Activated naive CD4-positive, alpha-beta T cell treated with anti-CD3 and anti-CD28 coated beads for 36 hours (primary cell): ENCODE data around the gene PRPF18. TPM values are rescaled to one million over a fixed set of nuclear protein-coding genes. Genes with fewer than 3 reads are reported as not detected.
"Not testable (repeated sequence)": the region's sequence is repeated elsewhere in the genome, so short reads cannot be mapped to it uniquely, and the experiment has no call there.

Source experiments
- CTCF ChIA-PET: fragments of 350-600 bp; sonication (Branson Sonifier 250); formaldehyde crosslinking; loops from one replicate; lab custom pipeline; 2021; ENCODE audit warnings: antibody characterized with exemption; lab: Charles Lee
- DNase-seq: peaks from one replicate; pipeline ENCODE4 v3.0.0-alpha.2; 2020
- H3K27ac Mint-ChIP-seq: one replicate; pipeline ENCODE4 v1.8.0; 2021; ENCODE audit warnings: mild to moderate bottlenecking, mixed read lengths
- H3K27me3 Mint-ChIP-seq: one replicate; pipeline ENCODE4 v1.8.0; 2021; ENCODE audit warnings: low read depth, mixed read lengths
- H3K36me3 Mint-ChIP-seq: one replicate; pipeline ENCODE4 v1.8.0; 2021; ENCODE audit warnings: low read depth, mixed read lengths
- H3K4me1 Mint-ChIP-seq: one replicate; pipeline ENCODE4 v1.8.0; 2021; ENCODE audit warnings: low read depth, mixed read lengths
- H3K4me3 Mint-ChIP-seq: one replicate; pipeline ENCODE4 v1.8.0; 2021; ENCODE audit warnings: mild to moderate bottlenecking, moderate library complexity, mixed read lengths
- H3K9me3 Mint-ChIP-seq: one replicate; pipeline ENCODE4 v1.8.0; 2021; ENCODE audit warnings: mixed read lengths
- intact Hi-C: fragments of 100-400 bp; cut with micrococcal nuclease; formaldehyde crosslinking; loops from one replicate; pipeline ENCODE4 v1.15.1; 2023
- total RNA-seq, 2 experiments: library from RNA; stranded (reverse); gene quantifications; one replicate each; pipeline ENCODE4 v1.2.3, GENCODE V29; 2021

PRPF18 gene, protein sequence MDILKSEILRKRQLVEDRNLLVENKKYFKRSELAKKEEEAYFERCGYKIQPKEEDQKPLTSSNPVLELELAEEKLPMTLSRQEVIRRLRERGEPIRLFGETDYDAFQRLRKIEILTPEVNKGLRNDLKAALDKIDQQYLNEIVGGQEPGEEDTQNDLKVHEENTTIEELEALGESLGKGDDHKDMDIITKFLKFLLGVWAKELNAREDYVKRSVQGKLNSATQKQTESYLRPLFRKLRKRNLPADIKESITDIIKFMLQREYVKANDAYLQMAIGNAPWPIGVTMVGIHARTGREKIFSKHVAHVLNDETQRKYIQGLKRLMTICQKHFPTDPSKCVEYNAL
- 10 to 100 TPM; 20.2 to 20.8 TPM for total RNA-seq

DNA sequence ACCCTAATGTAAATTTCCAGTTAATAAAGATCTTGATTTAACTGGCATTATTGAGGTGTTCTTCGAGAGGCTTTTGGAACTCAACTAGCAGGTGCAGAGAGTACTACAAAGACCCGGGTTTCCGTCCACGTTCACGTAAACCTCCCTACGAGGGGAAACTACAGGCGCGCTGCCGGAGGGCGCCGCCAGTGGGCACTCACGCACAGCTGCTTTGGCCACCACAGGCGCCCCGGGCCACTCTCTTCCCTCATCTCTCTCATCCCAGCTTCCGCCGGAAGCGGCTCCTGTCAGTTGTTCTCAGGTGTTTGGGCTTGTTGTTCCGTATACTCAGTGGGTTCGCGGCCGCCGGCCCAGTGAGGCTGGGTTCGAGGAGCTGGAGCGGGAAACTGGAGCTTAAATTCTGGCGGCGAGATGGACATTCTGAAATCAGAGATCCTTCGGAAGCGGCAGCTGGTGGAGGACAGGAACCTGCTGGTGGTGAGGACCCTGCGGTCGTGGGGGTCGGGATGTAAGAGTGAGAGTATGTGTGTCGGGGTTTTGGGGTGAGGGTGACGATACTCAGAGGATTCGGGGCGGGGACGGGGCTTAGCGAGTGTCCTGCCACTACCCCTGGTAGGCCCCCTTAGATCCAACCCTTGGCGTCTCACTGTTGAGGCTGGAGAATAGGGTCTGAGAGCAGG lies at the start of gene PRPF18:
Gene PRPF18, plus strand, starts transcription at position 290 of the 680 bp plus-strand sequence. Its CDS starts 122 bp downstream, at position 412.
- DNase-seq, result peak; percentile 96
- Mint-ChIP-seq H3K4me3 (peak within 1 kb of the TSS; percentile 99), H3K4me1 (peaks cover 27% of the 10 kb centered on the region), H3K9me3 (no peaks in the 10 kb centered on the region), H3K27ac (peak within 1 kb of the TSS; percentile 87), H3K27me3 (peaks cover 2% of the 10 kb centered on the region), H3K36me3 (peaks cover 6% of the 10 kb centered on the region)
- intact Hi-C loops, result loop anchor here (1.0 to 5.0 kb wide), 8 partner anchors 30 to 598 kb away; partner anchors contain the start of genes BEND7, MCM10 and SEPHS1
- CTCF ChIA-PET, result interaction anchor here (0.6 to 1.6 kb wide), 3 partner anchors 13 to 124 kb away, joined by 3 to 5 read pairs (median 3); no protein-coding TSS in a partner anchor

DNA sequence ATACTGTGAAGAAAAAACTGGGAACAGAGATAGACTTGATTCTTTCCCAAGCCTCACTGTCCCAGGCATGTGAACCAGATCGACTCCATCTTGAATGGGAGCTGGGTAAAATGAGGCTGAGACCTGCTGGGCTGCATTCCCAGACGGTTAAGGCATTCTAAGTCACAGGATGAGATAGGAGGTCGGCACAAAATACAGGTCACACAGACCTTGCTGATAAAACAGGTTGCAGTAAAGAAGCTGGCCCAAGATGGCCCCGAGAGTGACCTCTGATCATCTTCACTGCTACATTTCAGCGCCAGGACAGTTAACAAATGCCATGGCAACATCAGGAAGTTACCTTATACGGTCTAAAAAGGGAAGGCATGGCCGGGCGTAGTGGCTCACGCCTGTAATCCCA lies 48.8 kb upstream of the PRPF18 start:
- H3K36me3 Mint-ChIP-seq, H3K9me3 Mint-ChIP-seq, H3K4me3 Mint-ChIP-seq, DNase-seq, H3K4me1 Mint-ChIP-seq, H3K27ac Mint-ChIP-seq: not testable (repeated sequence)
- CTCF ChIA-PET, result interaction anchor here (0.6 to 2.3 kb wide), 4 partner anchors 11 to 251 kb away, joined by 3 to 30 read pairs (median 8); no protein-coding TSS in a partner anchor
- intact Hi-C loops, result loop anchor here (2.0 kb wide), 1 partner anchor 377 kb away; the partner anchor contains the start of gene MCM10
- H3K27me3 Mint-ChIP-seq, result peaks cover 46% of the 10 kb centered on the region

DNA sequence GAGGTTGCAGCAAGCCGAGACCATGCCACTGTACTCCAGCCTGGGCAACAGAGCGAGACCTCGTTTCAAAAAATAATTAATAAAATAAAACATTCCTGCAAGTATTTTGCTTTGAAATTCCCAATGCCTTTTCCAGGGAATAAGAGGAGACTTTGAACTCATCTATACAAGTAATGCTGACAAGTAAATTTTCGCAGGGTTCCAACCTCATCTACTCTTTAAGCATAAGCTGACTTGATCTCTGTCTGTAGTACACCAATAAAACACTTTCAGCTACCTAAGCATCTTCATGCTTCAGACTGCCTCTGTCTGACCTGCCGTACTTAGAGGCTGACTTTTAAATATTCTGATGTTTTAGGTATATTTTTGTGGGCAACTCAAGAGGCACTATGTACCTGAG lies 44.2 kb upstream of the PRPF18 start:
- Mint-ChIP-seq H3K27me3 (peaks cover 39% of the 10 kb centered on the region), H3K4me3 (no peak overlapping the region), H3K27ac (no peak overlapping the region), H3K36me3 (no peaks in the 10 kb centered on the region), H3K4me1 (no peaks in the 10 kb centered on the region), H3K9me3 (no peaks in the 10 kb centered on the region)
- intact Hi-C loops, result no loop called here
- CTCF ChIA-PET, result no interaction called here
- DNase-seq, result no peak

DNA sequence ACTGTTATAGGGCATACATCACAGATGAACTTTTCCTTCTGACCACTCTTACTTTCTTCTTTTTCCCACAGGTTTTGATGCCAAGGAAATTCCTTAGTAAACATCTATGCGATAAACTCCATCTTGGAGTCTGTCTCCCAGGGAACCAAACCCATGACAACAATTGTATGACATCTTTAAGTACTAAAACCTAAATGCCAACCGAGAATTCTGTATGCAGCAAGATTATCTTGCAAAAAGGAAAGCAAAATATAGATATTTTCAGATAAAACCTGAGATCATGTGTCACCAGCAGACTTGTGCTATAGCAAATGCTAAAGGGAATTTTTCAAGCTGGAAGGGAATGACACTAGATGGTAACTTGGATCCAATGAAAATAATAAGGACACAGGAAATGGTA lies 36.0 kb upstream of the PRPF18 start:
- Mint-ChIP-seq H3K9me3 (peaks cover 14% of the 10 kb centered on the region), H3K27me3 (peaks cover 18% of the 10 kb centered on the region), H3K36me3 (no peaks in the 10 kb centered on the region), H3K4me1 (no peaks in the 10 kb centered on the region), H3K4me3 (no peak overlapping the region), H3K27ac (no peak overlapping the region)
- no peak for DNase-seq
- intact Hi-C loops, result no loop called here
- CTCF ChIA-PET, result no interaction called here

DNA sequence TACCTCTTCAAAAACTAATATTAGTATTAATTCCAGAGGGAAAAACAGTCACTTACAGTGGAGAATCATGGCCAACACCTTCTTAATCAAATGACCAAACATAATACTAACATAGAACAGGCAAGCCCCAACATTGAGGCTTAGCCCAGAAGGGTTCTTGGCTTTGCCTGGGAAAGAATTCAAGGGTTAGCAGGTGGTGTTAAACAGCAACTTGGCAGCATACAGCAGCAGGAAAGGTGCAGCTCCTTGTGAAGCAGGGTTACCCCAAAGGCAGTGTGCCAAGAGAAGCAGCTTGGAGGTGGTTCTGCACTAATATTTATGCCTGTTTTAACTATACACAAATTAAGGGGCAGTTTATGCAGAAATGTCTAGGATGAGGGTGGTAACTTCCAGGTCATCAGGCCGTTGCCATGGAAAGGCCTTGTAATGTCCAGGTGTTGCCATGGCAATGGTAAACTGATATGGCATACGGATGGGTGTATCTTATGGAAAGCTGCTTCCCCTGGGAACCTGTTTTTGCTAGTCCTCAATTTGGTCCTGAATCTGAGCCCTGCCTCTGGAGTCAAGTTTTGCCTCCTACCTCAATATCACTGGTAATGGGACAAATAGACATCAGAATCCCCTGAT lies 30.8 kb upstream of the PRPF18 start:
- Mint-ChIP-seq H3K36me3 (no peaks in the 10 kb centered on the region), H3K27me3 (no peaks in the 10 kb centered on the region), H3K27ac (no peak overlapping the region), H3K4me3 (no peak overlapping the region), H3K4me1 (peaks cover 6% of the 10 kb centered on the region), H3K9me3 (peaks cover 3% of the 10 kb centered on the region)
- intact Hi-C loops, result no loop called here
- CTCF ChIA-PET, result no interaction called here
- no peak for DNase-seq

DNA sequence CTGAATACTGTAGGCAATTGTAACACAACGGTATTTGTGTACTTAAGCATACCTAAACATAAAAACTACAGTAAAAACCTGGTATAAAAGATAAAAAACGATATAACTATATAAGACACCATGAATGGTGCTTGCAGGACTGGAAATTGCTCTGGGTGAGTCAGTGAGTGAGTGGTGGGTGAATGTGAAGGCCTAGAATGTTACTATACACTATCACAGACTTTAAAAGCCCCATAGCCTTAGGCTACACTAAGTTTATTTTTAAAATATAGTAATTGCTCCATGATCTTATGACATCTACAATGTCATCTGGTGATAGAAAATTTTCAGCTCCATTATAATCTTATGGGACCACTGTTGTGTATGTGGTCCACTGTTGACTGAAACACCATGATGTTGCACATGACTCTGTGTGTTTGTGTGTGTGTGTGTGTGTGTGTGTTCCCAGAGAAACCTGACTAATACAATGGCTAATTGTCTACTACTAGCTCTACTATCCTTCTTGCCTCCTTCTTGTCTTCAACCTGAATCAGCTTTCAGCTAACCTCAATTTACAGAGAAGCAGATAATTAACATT lies 27.6 kb upstream of the PRPF18 start:
- H3K27me3 Mint-ChIP-seq, result no peaks in the 10 kb centered on the region
- H3K27ac Mint-ChIP-seq, result no peak overlapping the region
- no peaks in the 10 kb centered on the region for H3K36me3 Mint-ChIP-seq
- H3K4me1 Mint-ChIP-seq, result peaks cover 6% of the 10 kb centered on the region
- intact Hi-C loops, result no loop called here
- DNase-seq, result no peak
- H3K9me3 Mint-ChIP-seq, result no peaks in the 10 kb centered on the region
- CTCF ChIA-PET, result no interaction called here
- no peak overlapping the region for H3K4me3 Mint-ChIP-seq

DNA sequence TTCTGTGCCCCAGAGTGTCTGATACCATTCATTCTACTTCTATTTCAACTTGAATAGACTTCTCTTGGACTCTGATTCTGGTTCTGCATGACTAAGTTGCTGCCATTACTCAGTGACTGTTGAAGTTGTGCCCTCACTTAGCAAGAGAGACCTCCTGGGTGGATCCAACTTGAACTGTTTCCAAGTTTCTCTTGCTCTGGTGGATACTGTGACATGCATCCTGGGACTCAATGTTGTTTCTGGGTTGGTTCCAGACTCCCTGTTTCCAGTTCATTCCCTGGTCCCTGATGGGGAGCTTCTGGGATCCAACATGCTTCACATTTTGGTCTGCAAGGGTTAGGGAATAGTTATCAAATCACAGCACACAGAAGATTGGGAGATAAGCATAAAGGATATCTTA lies 26.2 kb upstream of the PRPF18 start:
- H3K27me3 Mint-ChIP-seq, result no peaks in the 10 kb centered on the region
- peaks cover 6% of the 10 kb centered on the region for H3K4me1 Mint-ChIP-seq
- intact Hi-C loops, result no loop called here
- no peaks in the 10 kb centered on the region for H3K9me3 Mint-ChIP-seq
- no peaks in the 10 kb centered on the region for H3K36me3 Mint-ChIP-seq
- no peak for DNase-seq
- no peak overlapping the region for H3K27ac Mint-ChIP-seq
- CTCF ChIA-PET, result interaction anchor here (0.5 kb wide), 1 partner anchor 112 kb away, joined by 3 read pairs; no protein-coding TSS in a partner anchor
- no peak overlapping the region for H3K4me3 Mint-ChIP-seq

DNA sequence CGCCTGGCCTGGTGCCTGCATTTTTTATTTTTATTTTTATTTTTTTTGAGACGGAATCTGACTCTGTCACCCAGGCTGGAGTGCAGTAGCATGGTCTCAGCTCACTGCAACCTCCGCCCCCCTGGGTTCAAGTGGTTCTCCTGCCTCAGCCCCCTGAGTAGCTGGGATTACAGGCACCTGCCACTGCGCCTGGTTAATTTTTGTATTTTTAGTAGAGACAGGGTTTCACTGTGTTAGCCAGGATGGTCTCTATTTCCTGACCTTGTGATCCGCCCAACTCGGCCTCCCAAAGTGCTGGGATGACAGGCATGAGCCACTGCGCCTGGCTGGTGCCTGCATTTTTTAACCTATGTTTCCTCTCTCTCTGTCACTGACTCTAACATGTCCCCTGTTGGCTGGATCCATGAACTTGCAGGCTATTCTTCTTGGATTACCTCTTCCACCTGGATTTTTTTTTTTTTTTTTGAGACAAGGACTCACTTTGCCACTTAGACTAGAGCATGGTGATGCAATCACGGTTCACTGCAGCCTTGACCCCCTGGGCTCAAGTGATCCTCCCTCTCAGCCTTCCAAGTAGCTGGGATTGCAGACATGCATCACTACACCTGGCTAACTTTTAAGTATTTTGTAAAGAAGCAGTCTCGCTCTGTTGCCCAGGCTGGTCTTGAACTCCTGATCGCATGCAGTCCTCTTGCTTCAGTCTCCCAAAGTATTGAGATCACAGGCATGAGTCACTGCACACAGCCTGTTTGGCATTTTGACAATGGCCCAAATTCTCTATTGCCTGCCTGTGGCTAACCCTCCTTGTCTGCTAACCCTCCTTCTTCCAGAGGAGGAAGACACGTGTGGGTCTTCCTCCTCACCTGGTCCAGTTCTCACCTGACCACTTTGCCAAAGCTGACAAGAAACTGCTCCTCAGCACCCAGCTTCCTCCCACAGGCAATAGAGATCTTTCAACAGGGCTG lies 23.0 kb upstream of the PRPF18 start:
- H3K9me3 Mint-ChIP-seq, result no peaks in the 10 kb centered on the region
- no peak overlapping the region for H3K27ac Mint-ChIP-seq
- H3K27me3 Mint-ChIP-seq, result no peaks in the 10 kb centered on the region
- no peak for DNase-seq
- H3K4me3 Mint-ChIP-seq, result no peak overlapping the region
- no peaks in the 10 kb centered on the region for H3K4me1 Mint-ChIP-seq
- H3K36me3 Mint-ChIP-seq, result no peaks in the 10 kb centered on the region
- CTCF ChIA-PET, result no interaction called here
- intact Hi-C loops, result no loop called here

DNA sequence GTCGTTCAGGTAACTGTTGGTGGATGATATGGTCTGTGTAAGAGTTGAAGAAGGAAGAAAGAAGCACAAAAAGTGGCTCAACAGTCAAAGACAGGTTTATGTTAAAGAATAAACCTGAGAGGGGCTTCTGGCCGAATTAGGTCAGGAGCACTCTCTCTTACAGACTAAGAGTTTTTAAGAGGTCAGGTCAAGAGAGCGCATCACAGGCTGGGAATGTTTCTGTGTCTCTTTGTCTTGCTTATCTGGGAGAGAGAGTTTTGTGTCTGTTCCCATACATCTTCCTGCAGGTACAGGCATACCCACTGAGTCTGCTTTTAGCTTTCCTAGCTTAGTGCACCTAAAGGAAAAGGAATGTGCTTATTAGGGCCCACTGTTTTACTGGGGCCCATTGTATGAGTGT lies 22.2 kb upstream of the PRPF18 start:
- Mint-ChIP-seq H3K27me3 (no peaks in the 10 kb centered on the region), H3K27ac (no peak overlapping the region), H3K36me3 (no peaks in the 10 kb centered on the region), H3K4me3 (no peak overlapping the region), H3K4me1 (no peaks in the 10 kb centered on the region), H3K9me3 (no peaks in the 10 kb centered on the region)
- intact Hi-C loops, result no loop called here
- DNase-seq, result no peak
- CTCF ChIA-PET, result no interaction called here

DNA sequence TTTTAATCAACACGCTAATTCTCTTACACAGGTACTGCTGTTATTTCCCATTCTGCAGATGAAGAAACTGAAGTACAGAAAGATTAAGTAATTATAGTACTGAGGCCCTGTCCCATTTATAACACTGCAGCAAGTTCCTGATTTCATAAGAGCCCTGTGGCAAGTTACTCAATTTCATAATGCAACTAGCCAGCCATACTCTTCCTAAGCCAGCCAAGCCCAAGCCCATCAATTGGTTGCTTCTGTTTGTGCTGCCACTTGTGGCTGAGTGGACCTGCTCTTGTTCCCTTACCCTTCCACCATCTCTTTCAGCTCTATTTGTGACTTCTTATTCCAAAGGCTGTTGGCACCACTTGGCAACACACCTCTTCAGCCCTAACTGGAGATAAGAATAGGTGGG lies 19.7 kb upstream of the PRPF18 start:
- CTCF ChIA-PET, result no interaction called here

DNA sequence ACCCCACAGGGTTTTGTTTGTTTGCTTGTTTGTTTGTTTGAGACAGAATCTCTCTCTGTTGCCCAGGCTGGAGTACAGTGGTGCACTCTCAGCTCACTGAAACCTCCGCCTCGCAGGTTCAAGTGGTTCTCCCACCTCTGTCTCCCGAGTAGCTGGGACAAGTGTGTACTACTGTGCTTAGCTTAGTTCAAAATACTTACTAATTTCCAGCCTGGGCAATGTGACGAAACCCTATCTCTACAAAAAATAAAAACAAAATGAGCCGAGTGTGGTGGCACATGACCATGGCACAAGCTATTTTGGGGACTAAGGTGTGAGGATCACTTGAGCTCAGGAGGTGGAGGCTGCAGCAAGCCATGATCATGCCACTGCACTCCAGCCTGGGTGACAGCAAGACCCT lies 15.2 kb upstream of the PRPF18 start:
- no peak for DNase-seq
- Mint-ChIP-seq H3K4me1 (no peaks in the 10 kb centered on the region), H3K9me3 (peaks cover 7% of the 10 kb centered on the region), H3K4me3 (no peak overlapping the region), H3K27ac (no peak overlapping the region), H3K36me3 (peaks cover 1% of the 10 kb centered on the region), H3K27me3 (peaks cover 4% of the 10 kb centered on the region)
- intact Hi-C loops, result no loop called here
- CTCF ChIA-PET, result interaction anchor here (0.7 kb wide), 1 partner anchor 141 kb away, joined by 3 read pairs; no protein-coding TSS in a partner anchor

More for the DNA sequence above, 19.7 kb upstream of the PRPF18 start:
- Mint-ChIP-seq H3K4me3 (no peak overlapping the region), H3K9me3 (no peaks in the 10 kb centered on the region), H3K27me3 (no peaks in the 10 kb centered on the region), H3K4me1 (no peaks in the 10 kb centered on the region), H3K27ac (no peak overlapping the region), H3K36me3 (no peaks in the 10 kb centered on the region)
- no peak for DNase-seq
- intact Hi-C loops, result no loop called here
